H4 (cell line): ENCODE results near the gene SLFN11. TPM values are rescaled to one million over a fixed set of nuclear protein-coding genes. Genes with fewer than 3 reads are reported as not detected.
A peak's percentile ranks its signal among the peaks of the same experiment; 100 is the strongest.
"Not testable (repeated sequence)": the region's sequence is repeated elsewhere in the genome, so short reads cannot be mapped to it uniquely, and the experiment has no call there.

Experiments
- DNase-seq: peaks from one replicate; pipeline ENCODE4 v3.0.0-alpha.2; 2015; ENCODE audit warnings: low spot score
- total RNA-seq: library from RNA; depleted of rRNA; stranded (reverse); fragments of >200 nt; shearing (Covaris generic); gene quantifications from 2 replicates; pipeline ENCODE4 v1.2.3, GENCODE V29; 2014; rRNA removed

Gene SLFN11, protein sequence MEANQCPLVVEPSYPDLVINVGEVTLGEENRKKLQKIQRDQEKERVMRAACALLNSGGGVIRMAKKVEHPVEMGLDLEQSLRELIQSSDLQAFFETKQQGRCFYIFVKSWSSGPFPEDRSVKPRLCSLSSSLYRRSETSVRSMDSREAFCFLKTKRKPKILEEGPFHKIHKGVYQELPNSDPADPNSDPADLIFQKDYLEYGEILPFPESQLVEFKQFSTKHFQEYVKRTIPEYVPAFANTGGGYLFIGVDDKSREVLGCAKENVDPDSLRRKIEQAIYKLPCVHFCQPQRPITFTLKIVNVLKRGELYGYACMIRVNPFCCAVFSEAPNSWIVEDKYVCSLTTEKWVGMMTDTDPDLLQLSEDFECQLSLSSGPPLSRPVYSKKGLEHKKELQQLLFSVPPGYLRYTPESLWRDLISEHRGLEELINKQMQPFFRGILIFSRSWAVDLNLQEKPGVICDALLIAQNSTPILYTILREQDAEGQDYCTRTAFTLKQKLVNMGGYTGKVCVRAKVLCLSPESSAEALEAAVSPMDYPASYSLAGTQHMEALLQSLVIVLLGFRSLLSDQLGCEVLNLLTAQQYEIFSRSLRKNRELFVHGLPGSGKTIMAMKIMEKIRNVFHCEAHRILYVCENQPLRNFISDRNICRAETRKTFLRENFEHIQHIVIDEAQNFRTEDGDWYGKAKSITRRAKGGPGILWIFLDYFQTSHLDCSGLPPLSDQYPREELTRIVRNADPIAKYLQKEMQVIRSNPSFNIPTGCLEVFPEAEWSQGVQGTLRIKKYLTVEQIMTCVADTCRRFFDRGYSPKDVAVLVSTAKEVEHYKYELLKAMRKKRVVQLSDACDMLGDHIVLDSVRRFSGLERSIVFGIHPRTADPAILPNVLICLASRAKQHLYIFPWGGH
- total RNA-seq = 37.0 and 47.6 TPM in 2 replicates

DNA sequence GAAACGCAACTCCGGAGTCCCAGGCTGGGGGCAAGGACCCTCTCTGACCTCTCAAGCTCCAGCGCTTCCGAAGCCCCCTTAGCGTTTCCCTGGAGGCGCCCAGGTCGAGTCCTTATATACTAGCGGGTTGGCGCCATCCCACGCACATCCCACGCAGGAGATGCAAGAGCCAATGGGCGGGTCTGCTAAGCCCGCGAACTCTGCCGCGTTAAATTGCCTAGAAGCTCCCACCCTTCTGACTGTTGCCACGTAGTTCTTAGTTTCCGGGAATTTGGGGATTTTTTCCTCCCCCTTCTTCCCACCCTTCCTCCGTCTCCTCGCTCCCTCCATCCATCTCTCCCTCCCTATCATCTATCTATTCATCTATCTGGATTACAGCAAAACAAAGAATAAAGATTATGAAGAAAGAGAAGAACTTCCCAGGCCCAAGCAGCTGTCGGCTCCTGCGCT, at the start of gene SLFN11:
SLFN11 (minus strand) TSS at position 88 of the 450 bp plus-strand sequence. CDS start 9,814 bp downstream, outside the sequence.
- peak; percentile 83 for DNase-seq

DNA sequence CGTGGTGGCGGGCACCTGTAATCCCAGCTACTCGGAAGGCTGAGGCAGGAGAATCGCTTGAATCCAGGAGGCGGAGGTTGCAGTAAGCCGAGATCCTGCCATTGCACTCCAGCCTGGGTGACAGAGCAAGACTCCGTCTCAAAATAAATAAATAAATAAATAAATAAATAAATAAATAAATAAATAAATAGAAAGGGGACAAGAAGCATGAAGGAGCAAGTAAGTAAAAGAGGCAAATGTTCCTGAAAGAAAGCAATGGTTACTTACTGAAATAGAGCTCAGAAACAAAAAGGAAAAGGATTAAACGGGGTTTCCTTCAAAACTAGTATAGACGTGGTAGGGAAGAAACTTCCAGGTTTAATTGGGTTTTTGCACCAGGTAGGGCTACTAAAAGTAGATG, 47.6 kb upstream of the SLFN11 start:
- not testable (repeated sequence) for DNase-seq

DNA sequence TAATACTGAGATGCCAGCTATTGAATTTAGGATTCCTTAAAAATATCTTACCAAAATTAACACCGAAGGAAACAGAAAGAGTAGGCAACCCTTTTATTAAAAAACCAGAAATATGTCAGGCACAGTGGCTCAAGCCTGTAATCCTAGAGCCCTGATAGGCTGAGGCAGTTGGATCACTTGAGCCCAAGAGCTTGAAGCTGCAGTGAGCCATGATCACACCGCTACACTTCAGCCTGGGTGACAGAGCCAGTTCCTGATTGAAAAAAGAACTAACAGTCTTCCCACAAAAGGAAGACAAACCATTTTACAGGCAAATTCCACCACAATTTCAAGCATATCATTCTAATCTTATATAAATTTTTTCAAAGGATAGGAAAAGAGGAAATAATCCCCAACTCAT, 43.2 kb upstream of the SLFN11 start:
- DNase-seq = no peak

DNA sequence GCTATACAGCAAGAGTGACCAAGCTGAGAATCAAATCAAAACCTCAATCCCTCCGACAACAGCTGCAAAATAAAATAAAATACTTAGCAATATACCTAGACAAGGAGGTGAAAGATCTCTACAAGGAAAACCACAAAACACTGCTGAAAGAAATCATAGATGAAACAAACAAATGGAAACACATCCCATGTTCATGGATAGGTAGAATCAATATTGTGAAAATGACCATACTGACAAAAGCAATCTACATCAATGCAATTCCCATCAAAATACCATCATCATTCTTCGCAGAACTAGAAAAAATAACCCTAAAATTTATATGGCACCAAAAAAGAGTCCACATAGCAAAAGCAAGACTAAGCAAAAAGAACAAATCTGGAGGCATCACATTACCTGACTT, 41.3 kb upstream of the SLFN11 start:
- DNase-seq = not testable (repeated sequence)

DNA sequence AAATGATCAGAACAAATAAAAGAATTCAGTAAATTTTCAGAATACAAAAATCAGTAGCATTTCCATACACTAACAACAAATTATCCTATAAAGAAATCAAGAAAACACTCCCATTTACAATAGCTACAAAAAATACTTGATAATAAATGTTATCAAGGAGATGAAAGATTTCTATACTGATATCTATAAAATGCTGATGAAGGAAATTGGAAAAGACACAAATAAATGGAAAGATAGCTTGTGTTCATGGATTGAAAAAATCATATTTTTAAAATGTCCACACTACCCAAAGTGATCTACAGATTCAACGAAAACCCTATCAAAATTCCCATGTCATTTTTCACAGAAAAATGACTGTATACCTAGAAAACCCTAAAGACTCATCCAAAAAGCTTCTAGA, 40.8 kb upstream of the SLFN11 start:
- DNase-seq = no peak

DNA sequence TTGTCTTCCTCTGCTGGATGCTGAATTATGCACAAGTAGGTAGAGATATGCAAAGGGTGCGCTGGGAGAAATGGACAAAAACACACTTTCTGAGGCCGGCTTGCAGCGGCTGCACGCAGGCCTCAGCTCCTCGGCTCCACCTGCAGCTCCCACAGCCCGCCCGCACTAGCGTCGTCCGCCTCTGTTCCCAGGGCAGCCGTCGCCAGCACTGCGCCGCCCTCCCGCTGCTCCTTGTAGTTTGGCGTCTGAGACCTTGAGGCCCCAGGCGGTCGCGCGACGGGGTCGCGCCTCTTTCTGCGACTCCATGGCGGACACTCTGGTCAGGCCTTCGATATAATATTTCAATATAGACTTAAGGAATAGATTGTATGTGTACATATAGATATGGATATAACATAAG, 34.1 kb upstream of the SLFN11 start:
- no peak for DNase-seq

DNA sequence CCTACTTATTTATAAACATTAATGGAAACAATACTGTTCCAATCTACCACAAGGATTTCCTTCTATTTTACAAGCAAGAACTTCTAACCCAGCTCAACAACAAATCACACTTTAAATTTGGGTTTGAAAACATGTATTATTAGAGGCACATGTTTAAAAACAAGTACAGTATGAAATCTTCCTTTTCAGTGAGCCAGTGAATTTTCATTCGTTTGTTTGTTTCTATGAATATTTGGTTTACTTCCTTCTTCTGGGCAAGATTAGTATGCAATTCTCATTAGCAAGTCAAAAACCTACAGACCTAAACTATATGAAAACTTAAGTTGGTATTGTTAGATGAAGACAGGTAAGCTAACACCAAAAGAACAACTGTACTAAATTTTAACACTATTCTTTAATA, 33.1 kb upstream of the SLFN11 start:
- DNase-seq = no peak

DNA sequence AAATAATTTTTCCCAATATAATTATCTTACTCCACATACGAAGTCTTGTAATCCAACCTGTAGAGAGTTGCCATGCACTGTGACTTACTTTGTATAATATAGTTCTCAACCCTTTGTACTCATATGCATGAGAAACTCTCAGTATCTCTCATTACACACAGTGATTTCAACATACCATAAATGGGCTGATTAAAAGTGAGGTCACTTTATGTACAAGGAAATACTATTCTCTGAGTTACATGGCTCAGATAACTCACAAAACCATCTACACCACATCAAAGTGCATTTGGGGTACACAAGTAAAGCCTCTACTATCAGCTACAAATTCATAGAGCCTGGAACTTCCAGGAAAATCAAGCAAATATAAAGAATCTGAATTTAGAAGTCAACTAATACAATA, 30.9 kb upstream of the SLFN11 start:
- no peak for DNase-seq

DNA sequence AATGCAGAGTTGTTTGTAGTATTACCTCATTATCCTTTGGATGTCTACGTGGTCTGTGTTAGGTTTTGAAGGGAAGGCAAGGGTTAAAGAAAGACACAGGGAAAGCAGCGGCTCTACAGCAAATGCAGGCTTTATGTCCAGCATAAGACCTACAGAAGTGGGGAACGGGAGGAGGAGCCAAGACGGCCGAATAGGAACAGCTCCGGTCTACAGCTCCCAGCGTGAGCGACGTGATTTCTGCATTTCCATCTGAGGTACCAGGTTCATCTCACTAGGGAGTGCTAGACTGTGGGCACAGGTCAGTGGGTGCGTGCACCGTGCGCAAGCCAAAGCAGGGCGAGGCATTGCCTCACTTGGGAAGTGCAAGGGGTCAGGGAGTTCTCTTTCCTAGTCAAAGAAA, 20.4 kb upstream of the SLFN11 start:
- DNase-seq = not testable (repeated sequence)

DNA sequence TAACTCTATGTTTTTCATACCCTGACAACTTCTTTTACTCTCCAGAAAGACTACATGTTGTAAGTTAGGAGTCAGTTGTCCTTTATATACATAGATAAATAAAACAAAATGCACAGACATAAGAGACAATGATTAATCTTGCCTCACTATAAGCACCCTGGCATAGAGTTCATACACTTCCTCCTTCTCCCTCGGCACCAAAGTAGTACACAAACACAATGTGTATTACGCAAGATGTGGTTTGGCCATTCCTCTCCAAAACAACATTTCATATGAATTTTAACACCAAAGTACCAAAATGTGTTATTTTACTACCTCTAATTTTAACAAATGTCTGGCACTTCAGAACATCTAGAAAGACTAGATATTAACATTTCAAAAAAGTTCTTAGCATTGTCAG, 17.2 kb upstream of the SLFN11 start:
- DNase-seq = no peak

DNA sequence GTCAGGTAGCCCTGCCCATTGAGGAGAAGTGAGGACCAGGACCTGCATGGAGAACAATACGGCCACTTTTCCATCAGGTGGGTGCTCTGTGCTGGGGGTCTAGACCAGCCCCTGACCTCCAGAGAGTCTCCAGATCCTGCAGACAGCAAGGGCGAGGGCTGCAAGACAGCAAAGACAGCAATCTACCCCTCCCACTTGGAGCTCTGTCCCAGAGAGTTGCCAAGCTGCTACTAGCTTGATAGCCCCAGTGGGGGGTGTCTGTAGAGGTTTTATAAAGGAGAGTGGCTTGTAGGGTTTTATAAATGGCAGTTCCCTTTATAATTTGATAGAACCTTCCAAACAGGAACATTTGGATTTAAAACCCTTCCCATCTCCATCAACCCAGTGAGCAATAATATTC, 16.7 kb upstream of the SLFN11 start:
- no peak for DNase-seq

DNA sequence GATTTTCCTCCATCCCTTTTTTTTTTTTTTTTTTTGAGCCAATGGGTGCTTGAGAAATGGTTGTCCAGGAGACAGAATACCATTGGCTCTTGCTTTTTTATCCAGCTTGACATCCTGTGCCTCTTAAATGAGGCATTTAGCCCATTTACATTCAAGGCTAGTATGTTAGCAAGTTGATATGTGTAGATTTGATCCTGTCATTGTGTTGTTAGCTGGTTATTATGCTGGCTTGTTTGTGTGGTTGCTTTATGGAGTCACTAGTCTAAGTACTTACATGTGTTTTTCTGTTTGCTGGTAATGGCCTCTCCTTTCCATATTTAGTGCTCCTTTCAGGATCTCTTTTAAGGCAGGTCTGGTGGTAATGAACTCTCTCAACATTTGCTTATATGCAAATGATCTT, 14.1 kb upstream of the SLFN11 start:
- DNase-seq = no peak

DNA sequence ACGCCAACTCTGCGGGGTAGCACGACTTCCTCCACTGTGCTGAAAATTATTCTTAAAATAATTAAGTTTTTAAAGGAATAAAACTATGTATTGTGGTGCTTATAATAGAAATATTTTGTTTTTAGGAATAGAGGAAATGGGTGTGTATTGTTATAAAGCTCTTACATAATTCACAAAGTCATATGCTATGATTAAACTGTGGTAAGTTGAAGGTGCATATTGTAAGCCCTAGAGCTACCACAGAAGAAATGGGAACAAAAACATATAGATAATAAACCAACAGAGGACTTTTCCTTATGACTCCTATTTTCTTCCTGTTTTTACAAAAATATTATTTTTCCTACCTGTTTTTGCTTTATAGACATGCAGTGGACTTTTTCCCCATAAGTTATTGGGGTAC, 4.3 kb upstream of the SLFN11 start:
- no peak for DNase-seq

DNA sequence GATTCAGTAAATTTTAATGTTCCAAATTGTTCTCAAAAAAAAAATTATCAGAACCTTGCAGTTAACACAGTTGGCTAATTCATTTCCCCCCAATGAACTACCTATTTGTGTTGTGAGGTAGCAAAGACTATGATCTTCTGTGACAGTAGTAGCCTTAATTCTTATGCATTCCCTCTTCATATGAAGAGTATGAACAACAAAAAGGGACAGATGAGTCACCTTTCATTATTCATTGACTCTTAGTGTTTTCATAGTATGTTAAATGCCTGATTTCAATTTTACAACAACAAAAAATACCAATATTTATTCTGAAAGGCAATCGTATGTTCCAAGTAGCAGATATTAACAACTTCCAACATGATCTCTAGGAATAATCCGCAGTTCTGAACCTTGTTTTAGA, 3.6 kb upstream of the SLFN11 start:
- DNase-seq = no peak

DNA sequence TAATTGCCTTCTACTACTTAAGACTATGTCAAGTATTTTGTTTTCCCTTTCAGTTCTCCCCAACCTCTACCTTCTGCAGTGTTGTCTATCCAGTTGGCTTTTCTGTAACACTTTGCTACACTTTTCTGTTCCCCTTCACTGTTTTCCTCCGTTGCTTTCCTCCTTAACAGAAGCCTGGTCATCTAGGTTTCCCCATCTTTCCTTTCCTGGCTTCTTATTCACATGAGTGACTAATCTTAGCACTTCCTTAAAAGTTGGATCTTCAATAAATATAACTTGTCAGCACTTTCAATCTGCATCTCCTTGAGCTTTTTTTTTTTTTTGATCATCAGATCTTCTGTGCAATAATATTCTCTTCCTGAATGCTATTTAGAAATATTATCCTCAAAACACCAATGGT, 2.8 kb upstream of the SLFN11 start:
- DNase-seq = no peak

DNA sequence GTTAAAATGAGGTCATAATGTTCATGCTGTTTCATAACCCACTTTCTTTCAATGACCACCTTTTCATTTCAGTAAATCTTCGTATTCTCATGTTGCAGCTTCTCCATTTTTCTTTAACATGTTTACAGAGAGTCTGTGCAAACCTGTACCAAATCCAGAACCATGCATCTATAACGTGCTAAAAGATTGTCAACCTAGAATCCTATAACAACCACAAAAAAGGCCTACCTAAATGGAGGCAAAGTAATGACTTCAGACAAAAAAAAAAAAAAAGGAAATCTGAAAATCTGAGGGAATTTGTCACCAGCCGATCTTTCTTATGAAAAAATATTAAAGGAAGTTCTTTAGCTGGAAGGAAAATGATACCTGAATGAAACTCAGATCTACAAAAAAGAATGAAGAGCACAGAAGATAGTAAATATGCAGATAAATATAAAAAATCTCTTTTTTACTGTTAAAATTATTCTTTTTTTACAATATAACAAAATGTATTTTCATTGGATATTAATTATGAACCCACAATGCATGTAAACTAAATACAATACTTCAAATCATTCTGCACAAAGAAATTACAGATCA, 1.4 kb upstream of the SLFN11 start:
- DNase-seq = no peak

DNA sequence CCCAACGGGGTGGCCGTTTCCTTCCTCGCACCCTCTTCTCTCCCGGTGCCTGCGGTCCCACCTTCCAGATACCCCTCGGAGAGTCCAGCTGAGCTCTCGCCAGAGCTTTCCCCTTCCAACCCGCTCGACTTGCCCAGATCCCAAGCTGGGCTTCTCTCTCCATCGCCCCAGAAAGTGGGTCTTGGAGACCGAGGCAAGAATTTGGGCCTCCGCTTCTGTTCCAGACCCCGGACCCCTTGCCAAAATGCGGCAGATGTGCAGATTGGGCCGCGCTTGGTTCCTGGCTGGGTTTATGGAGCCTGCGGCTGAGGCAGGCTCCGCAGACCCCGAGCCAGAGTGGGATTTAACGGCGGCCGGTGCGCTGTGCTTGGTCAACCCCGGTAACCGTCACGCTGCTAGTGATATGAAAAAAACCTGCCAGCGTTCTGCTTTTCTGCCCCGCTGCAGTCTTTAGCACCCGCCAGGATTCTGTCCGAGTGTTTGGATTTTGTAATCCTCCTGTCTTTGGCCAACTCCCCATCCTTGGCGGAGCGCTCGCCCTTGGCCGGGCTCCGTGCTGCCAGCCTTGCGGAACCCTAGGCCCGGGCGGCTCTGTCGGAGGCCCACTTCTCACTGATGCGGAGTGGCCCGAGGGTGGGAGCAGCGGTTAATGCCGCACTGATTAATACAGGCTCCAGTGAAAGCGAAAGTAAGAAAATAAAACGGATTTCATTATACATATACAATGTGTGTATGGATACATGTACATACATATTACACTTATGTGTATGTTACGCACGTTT, 754 bp upstream of the SLFN11 start:
- peak; percentile 17 for DNase-seq

DNA sequence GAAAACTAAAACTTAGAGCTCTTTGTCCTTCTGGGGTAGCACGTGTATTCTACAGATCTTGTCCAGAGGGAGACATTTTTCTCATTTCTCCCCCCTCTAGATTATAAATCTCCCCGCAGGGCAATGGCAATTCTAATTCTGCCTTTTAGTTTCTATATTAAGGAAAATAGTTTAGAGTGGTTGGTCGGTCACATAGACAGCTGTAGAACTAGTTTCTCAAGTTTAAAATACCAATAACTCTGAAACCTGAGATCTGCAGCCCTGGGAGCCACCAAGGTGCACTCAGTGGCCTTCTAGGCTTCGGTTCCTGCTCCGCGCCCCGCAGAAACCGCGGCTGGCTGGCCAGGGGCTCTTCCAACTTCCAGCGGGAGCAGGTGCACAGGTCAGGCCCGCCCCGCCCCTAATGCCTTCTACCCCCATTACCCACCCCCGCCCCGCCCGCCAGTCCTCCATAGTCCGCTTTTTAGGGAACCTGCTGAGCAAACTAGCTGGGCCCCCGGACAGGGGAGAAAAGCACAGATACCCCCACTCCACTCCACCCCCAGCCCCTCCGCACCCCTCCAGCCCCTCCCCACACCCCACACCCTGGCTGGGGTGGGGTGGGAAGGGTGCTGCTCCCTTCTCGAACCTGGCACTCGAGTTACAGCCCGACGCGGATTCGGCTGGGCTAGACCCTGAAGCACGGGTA, 431 bp downstream of the SLFN11 start:
- no peak for DNase-seq

DNA sequence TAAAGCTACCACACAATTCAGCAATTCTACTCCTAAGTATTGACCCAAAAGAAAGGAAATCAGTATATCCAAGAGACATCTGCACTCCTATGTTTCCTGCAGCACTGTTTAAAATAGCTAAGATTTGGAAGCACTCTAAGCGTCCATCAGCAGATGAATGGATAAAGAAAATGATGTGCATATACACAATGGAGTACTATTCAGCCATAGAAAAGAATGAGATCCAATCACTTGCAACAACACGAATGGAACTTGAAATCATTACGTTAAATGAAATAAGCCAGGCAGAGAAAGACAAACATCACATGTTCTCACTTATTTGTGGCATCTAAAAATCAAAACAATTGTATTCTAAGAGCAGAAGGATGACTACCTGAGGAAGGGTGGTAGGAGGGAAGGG, 1.5 kb downstream of the SLFN11 start:
- DNase-seq = no peak

DNA sequence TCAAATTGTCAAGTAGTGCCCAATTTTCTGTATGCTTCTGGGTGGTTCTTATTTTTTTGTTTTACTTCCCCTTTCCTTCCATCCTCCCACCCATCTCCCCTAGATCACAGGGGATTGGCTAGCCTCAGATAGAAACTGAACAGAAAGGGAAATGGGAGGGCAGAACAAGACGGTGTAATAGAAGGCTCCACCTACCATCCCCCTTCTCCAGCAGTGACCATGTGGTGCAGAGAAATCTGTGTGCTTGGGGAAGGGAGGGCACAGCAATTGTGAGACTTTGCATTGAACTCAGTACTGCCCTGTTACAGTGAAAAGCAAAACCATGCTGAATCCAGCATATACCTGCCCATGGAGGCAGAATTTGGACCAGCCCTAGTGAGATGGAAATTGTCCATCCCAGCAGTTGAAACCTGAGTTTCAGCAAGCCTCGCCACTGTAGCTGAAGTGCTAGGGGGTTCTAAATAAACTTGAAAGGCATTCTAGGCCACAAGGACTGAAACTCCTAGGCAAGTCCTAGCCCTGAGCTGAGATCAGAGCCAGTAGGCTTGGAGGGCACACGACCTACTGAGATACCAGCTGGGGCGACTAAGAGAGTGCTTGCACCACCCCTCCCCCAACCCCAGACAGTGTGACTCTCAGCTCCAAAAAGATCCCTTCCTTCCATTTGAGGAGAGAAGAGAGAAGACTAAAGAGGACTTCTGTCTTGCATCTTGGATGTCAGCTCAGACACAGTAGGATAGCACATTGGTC, 5.2 kb downstream of the SLFN11 start:
- no peak for DNase-seq
